ENCODE results near the gene TRPM2.

Gene TRPM2

GRCh38 chr21:44477712-44478111 lies 124.3 kb downstream of the TRPM2 start:
- no peak for ATAC-seq (ENCODE audit: insufficient read depth, low read depth)
- H3K9ac ChIP-seq (ENCODE audit: low read depth, low read length), result no peak overlapping the region
- H3K27me3 ChIP-seq (ENCODE audit: insufficient read depth, low read length, poor library complexity), result no peaks in the 10 kb centered on the region
- no peaks in the 10 kb centered on the region for H3K9me3 ChIP-seq (ENCODE audit: insufficient read depth, low read length, severe bottlenecking)
- H3K27ac ChIP-seq (ENCODE audit: low read length), result no peak overlapping the region
- no peaks in the 10 kb centered on the region for H3K79me2 ChIP-seq (ENCODE audit: insufficient read depth, low read length)
- H3K4me1 ChIP-seq (ENCODE audit: insufficient read depth, low read length), result no peaks in the 10 kb centered on the region
- DNase-seq, result no peak
- H3K36me3 ChIP-seq (ENCODE audit: insufficient read depth, low read length), result no peaks in the 10 kb centered on the region
- H3K4me3 ChIP-seq (ENCODE audit: low read depth in 1 of 2, low read length in 2 of 2), result no peak overlapping the region
- H2AFZ ChIP-seq (ENCODE audit: low read depth, low read length), result no peak overlapping the region
- no peaks in the 10 kb centered on the region for H4K20me1 ChIP-seq (ENCODE audit: insufficient read depth, low read length)
- no peak for TF ChIP-seq EZH2 (IDR thresholded peaks at IDR 0.05; ENCODE audit: borderline replicate concordance, low read depth, low read length, severe bottlenecking)
- no peak for TF ChIP-seq CTCF (IDR thresholded peaks at IDR 0.05; ENCODE audit: borderline replicate concordance, extremely low read depth, low read length, poor library complexity, severe bottlenecking)
- no peak overlapping the region for H3K4me2 ChIP-seq (ENCODE audit: insufficient read depth, low read length)

GRCh38 chr21:44478124-44478800 lies 124.8 kb downstream of the TRPM2 start:
- no peak for ATAC-seq (ENCODE audit: insufficient read depth, low read depth)
- no peaks in the 10 kb centered on the region for H3K9me3 ChIP-seq (ENCODE audit: insufficient read depth, low read length, severe bottlenecking)
- no peak overlapping the region for H3K27ac ChIP-seq (ENCODE audit: low read length)
- no peak overlapping the region for H2AFZ ChIP-seq (ENCODE audit: low read depth, low read length)
- H3K4me1 ChIP-seq (ENCODE audit: insufficient read depth, low read length), result no peaks in the 10 kb centered on the region
- H3K9ac ChIP-seq (ENCODE audit: low read depth, low read length), result no peak overlapping the region
- no peak overlapping the region for H3K4me2 ChIP-seq (ENCODE audit: insufficient read depth, low read length)
- DNase-seq, result no peak
- no peaks in the 10 kb centered on the region for H4K20me1 ChIP-seq (ENCODE audit: insufficient read depth, low read length)
- H3K79me2 ChIP-seq (ENCODE audit: insufficient read depth, low read length), result no peaks in the 10 kb centered on the region
- no peak overlapping the region for H3K4me3 ChIP-seq (ENCODE audit: low read depth in 1 of 2, low read length in 2 of 2)
- TF ChIP-seq CTCF (IDR thresholded peaks at IDR 0.05; ENCODE audit: borderline replicate concordance, extremely low read depth, low read length, poor library complexity, severe bottlenecking) (no peak), EZH2 (IDR thresholded peaks at IDR 0.05; ENCODE audit: borderline replicate concordance, low read depth, low read length, severe bottlenecking) (no peak)
- H3K36me3 ChIP-seq (ENCODE audit: insufficient read depth, low read length), result no peaks in the 10 kb centered on the region
- no peaks in the 10 kb centered on the region for H3K27me3 ChIP-seq (ENCODE audit: insufficient read depth, low read length, poor library complexity)

GRCh38 chr21:44478801-44479167 lies 125.4 kb downstream of the TRPM2 start:
- Histone ChIP-seq H3K36me3 (ENCODE audit: insufficient read depth, low read length) (no peaks in the 10 kb centered on the region), H3K9ac (ENCODE audit: low read depth, low read length) (no peak overlapping the region), H3K79me2 (ENCODE audit: insufficient read depth, low read length) (no peaks in the 10 kb centered on the region), H2AFZ (ENCODE audit: low read depth, low read length) (no peak overlapping the region), H3K27me3 (ENCODE audit: insufficient read depth, low read length, poor library complexity) (no peaks in the 10 kb centered on the region), H3K9me3 (ENCODE audit: insufficient read depth, low read length, severe bottlenecking) (no peaks in the 10 kb centered on the region), H3K4me2 (ENCODE audit: insufficient read depth, low read length) (no peak overlapping the region), H3K4me3 (ENCODE audit: low read depth in 1 of 2, low read length in 2 of 2) (no peak overlapping the region), H4K20me1 (ENCODE audit: insufficient read depth, low read length) (no peaks in the 10 kb centered on the region), H3K4me1 (ENCODE audit: insufficient read depth, low read length) (no peaks in the 10 kb centered on the region), H3K27ac (ENCODE audit: low read length) (no peak overlapping the region)
- DNase-seq (no peak), ATAC-seq (ENCODE audit: insufficient read depth, low read depth) (no peak)
- no peak for TF ChIP-seq EZH2 (IDR thresholded peaks at IDR 0.05; ENCODE audit: borderline replicate concordance, low read depth, low read length, severe bottlenecking)
- TF ChIP-seq CTCF (IDR thresholded peaks at IDR 0.05; ENCODE audit: borderline replicate concordance, extremely low read depth, low read length, poor library complexity, severe bottlenecking), result no peak

All from DND-41 (cell line).